H9 (cell line): ENCODE results near the gene MEGF10. TPM values are rescaled to one million over a fixed set of nuclear protein-coding genes. Genes with fewer than 3 reads are reported as not detected.

Experiments used
- DNase-seq: peaks from one replicate; pipeline ENCODE4 v3.0.0-alpha.2; 2017
- H2AFZ ChIP-seq: one replicate; pipeline ENCODE4 v1.6.1; 2013; ENCODE audit warnings: mild to moderate bottlenecking, low read length, control low read depth, moderate library complexity
- H2AK5ac ChIP-seq: 2 replicates; pipeline ENCODE4 v1.6.1; 2013; ENCODE audit warnings: low read length, control low read depth, mixed read lengths; ENCODE audit not compliant: insufficient read length
- H2BK120ac ChIP-seq: one replicate; pipeline ENCODE4 v1.6.1; 2013; ENCODE audit warnings: low read depth, mild to moderate bottlenecking, low read length, control low read depth, inconsistent platforms; ENCODE audit not compliant: poor library complexity, severe bottlenecking
- H2BK12ac ChIP-seq: 2 replicates; pipeline ENCODE4 v1.6.1; 2013; ENCODE audit warnings: low read length, control low read depth, mixed read lengths, low read depth; ENCODE audit not compliant: insufficient read length
- H2BK15ac ChIP-seq: 2 replicates; pipeline ENCODE4 v1.6.1; 2013; ENCODE audit warnings: low read depth, low read length, control low read depth
- H2BK20ac ChIP-seq: one replicate; pipeline ENCODE4 v1.6.1; 2013; ENCODE audit warnings: low read depth, mild to moderate bottlenecking, low read length, control low read depth, inconsistent platforms; ENCODE audit not compliant: poor library complexity, severe bottlenecking
- H2BK5ac ChIP-seq: 2 replicates; pipeline ENCODE4 v1.6.1; 2013; ENCODE audit warnings: low read length, control low read depth, mixed read lengths; ENCODE audit not compliant: insufficient read length
- H3K14ac ChIP-seq: 2 replicates; pipeline ENCODE4 v1.6.1; 2013; ENCODE audit warnings: low read length, control low read depth; ENCODE audit not compliant: insufficient read depth
- H3K18ac ChIP-seq: 2 replicates; pipeline ENCODE4 v1.6.1; 2013; ENCODE audit warnings: low read depth, mild to moderate bottlenecking, mixed read lengths, low read length, control low read depth; ENCODE audit not compliant: insufficient read length
- H3K23ac ChIP-seq: 2 replicates; pipeline ENCODE4 v1.6.1; 2013; ENCODE audit warnings: low read length, control low read depth, mixed read lengths, low read depth; ENCODE audit not compliant: insufficient read length
- H3K23me2 ChIP-seq: 2 replicates; pipeline ENCODE4 v1.6.1; 2013; ENCODE audit warnings: low read depth, mild to moderate bottlenecking, mixed read lengths, low read length, control low read depth; ENCODE audit not compliant: insufficient read length, poor library complexity, severe bottlenecking
- H3K27ac ChIP-seq: 2 replicates; pipeline ENCODE4 v1.5.1; 2013; ENCODE audit warnings: low read length, control low read depth, mixed read lengths, low read depth; ENCODE audit not compliant: insufficient read length
- H3K27me3 ChIP-seq: 2 replicates; pipeline ENCODE4 v1.6.1; 2013; ENCODE audit warnings: low read length, control low read depth, inconsistent platforms; ENCODE audit not compliant: insufficient read depth
- H3K4ac ChIP-seq: 2 replicates; pipeline ENCODE4 v1.6.1; 2013; ENCODE audit warnings: low read depth, mild to moderate bottlenecking, control low read depth, inconsistent platforms, low read length, moderate library complexity
- H3K4me1 ChIP-seq: 2 replicates; pipeline ENCODE4 v1.6.1; 2013; ENCODE audit warnings: low read length, control low read depth, inconsistent platforms; ENCODE audit not compliant: insufficient read depth
- H3K4me2 ChIP-seq: 2 replicates; pipeline ENCODE4 v1.6.1; 2013; ENCODE audit warnings: low read length, control low read depth, mixed read lengths; ENCODE audit not compliant: insufficient read length, insufficient read depth
- H3K56ac ChIP-seq: 2 replicates; pipeline ENCODE4 v1.6.1; 2013; ENCODE audit warnings: low read depth, mild to moderate bottlenecking, mixed read lengths, low read length, control low read depth; ENCODE audit not compliant: insufficient read length
- H3K79me1 ChIP-seq: 2 replicates; pipeline ENCODE4 v1.6.1; 2013; ENCODE audit warnings: low read depth, mild to moderate bottlenecking, moderate library complexity, low read length, control low read depth, inconsistent platforms; ENCODE audit not compliant: insufficient read depth, poor library complexity, severe bottlenecking
- H3K79me2 ChIP-seq: 2 replicates; pipeline ENCODE4 v1.6.1; 2013; ENCODE audit warnings: low read length, control low read depth, inconsistent platforms; ENCODE audit not compliant: insufficient read depth
- H3K9ac ChIP-seq: 2 replicates; pipeline ENCODE4 v1.6.1; 2013; ENCODE audit warnings: low read length, control low read depth, mixed read lengths; ENCODE audit not compliant: insufficient read length; ENCODE audit errors: extremely low read depth
- H3K9me3 ChIP-seq: one replicate; pipeline ENCODE4 v1.6.1; 2013; ENCODE audit warnings: low read depth, low read length, inconsistent platforms; ENCODE audit not compliant: control insufficient read depth
- H3T11ph ChIP-seq: one replicate; pipeline ENCODE4 v1.6.1; 2013; ENCODE audit warnings: mild to moderate bottlenecking, low read length, control low read depth, inconsistent platforms
- H4K20me1 ChIP-seq: one replicate; pipeline ENCODE4 v1.6.1; 2013; ENCODE audit not compliant: control insufficient read depth, insufficient read length, insufficient read depth
- H4K5ac ChIP-seq: 2 replicates; pipeline ENCODE4 v1.6.1; 2013; ENCODE audit warnings: low read depth, mild to moderate bottlenecking, mixed read lengths, low read length, control low read depth; ENCODE audit not compliant: insufficient read length
- H4K8ac ChIP-seq: replicated peaks from 2 replicates; pipeline ENCODE4 v1.6.1; 2013; ENCODE audit warnings: low read length, control low read depth, mixed read lengths, low read depth; ENCODE audit not compliant: insufficient read length
- H4K91ac ChIP-seq: 2 replicates; pipeline ENCODE4 v1.6.1; 2013; ENCODE audit warnings: low read depth, mild to moderate bottlenecking, moderate library complexity, mixed read lengths, low read length, control low read depth; ENCODE audit not compliant: insufficient read length
- H3K27ac Mint-ChIP-seq, 3 experiments: 2 replicates in 2 of 3; 3 replicates in 1 of 3; pipeline ENCODE4 v1.8.0; 2020 to 2021; ENCODE audit warnings: mixed read lengths in 3 of 3, mild to moderate bottlenecking in 1 of 3, moderate library complexity in 1 of 3
- H3K27me3 Mint-ChIP-seq: 2 replicates; pipeline ENCODE4 v1.8.0; 2021; ENCODE audit warnings: low read depth, mild to moderate bottlenecking, moderate library complexity, mixed read lengths
- H3K36me3 Mint-ChIP-seq, 3 experiments: 2 replicates in 2 of 3; 3 replicates in 1 of 3; pipeline ENCODE4 v1.8.0; 2020 to 2021; ENCODE audit warnings: low read depth in 3 of 3, mixed read lengths in 3 of 3; ENCODE audit not compliant: insufficient read depth in 1 of 3
- H3K4me1 Mint-ChIP-seq, 2 experiments: 2 replicates each; pipeline ENCODE4 v1.8.0; 2020; ENCODE audit warnings: mixed read lengths in 2 of 2
- H3K4me3 Mint-ChIP-seq, 2 experiments: 2 replicates in 1 of 2; 3 replicates in 1 of 2; pipeline ENCODE4 v1.8.0; 2020 to 2021; ENCODE audit warnings: mild to moderate bottlenecking in 2 of 2, mixed read lengths in 2 of 2, moderate library complexity in 1 of 2
- H3K9me3 Mint-ChIP-seq, 2 experiments: 2 replicates in 1 of 2; 3 replicates in 1 of 2; pipeline ENCODE4 v1.8.0; 2020; ENCODE audit warnings: mild to moderate bottlenecking in 2 of 2, mixed read lengths in 2 of 2, moderate library complexity in 1 of 2
- CTCF ChIP-seq: fragments of 200-600 bp; sonication (generic); conservative IDR thresholded peaks from 3 replicates; pipeline ENCODE4 v1.8.0; 2021; ENCODE audit warnings: antibody characterized with exemption, mild to moderate bottlenecking
- WGBS: extraction: QIAGEN DNeasy Blood & Tissue Kit; methylation state at CpG from one replicate; pipeline ENCODE4 v1.1.7; 2013; ENCODE audit warnings: missing lambda C conversion rate, low lambda C conversion rate, mixed read lengths; ENCODE audit not compliant: insufficient read length; ENCODE audit errors: extremely low coverage; 5-methylcytosine and 5-hydroxymethylcytosine counted together
- total RNA-seq: library from RNA; stranded (reverse); gene quantifications from 2 replicates; pipeline ENCODE4 v1.2.1, GENCODE V29; 2021

Gene MEGF10
- total RNA-seq, 1 experiment from 2014 or later, result 36.5 TPM

GRCh38 chr5:127421471-127421870, 130.9 kb downstream of the MEGF10 start:
- Mint-ChIP-seq H3K36me3 (peaks cover 9 to 34% (median 27%) of the 10 kb centered on the region in 3 experiments), H3K27ac (no peak overlapping the region), H3K27me3 (no peaks in the 10 kb centered on the region), H3K4me3 (no peak overlapping the region), H3K9me3 (no peaks in the 10 kb centered on the region), H3K4me1 (peaks cover 0 to 5% of the 10 kb centered on the region in 2 experiments; a peak in 1 of 4 replicates)
- no peak overlapping the region for H3K56ac ChIP-seq
- H2AK5ac ChIP-seq, result no peak overlapping the region
- no peak overlapping the region for H3K27ac ChIP-seq
- H2BK20ac ChIP-seq, result no peak overlapping the region
- H3K4ac ChIP-seq, result no peak overlapping the region
- no peak overlapping the region for H3K4me2 ChIP-seq
- H3K23ac ChIP-seq, result no peak overlapping the region
- H4K8ac ChIP-seq, result no peak overlapping the region
- no peaks in the 10 kb centered on the region for H3K79me1 ChIP-seq
- no peak overlapping the region for H2BK15ac ChIP-seq
- H3K4me1 ChIP-seq, result no peaks in the 10 kb centered on the region
- TF ChIP-seq CTCF, result no peak
- no peak overlapping the region for H3K18ac ChIP-seq
- H3K79me2 ChIP-seq, result no peaks in the 10 kb centered on the region
- H2BK120ac ChIP-seq, result no peak overlapping the region
- H3T11ph ChIP-seq, result no peak overlapping the region
- H3K14ac ChIP-seq, result no peak overlapping the region
- no peak overlapping the region for H3K9ac ChIP-seq
- no peak overlapping the region for H4K5ac ChIP-seq
- H3K9me3 ChIP-seq, result no peaks in the 10 kb centered on the region
- H4K91ac ChIP-seq, result no peak overlapping the region
- no peaks in the 10 kb centered on the region for H3K27me3 ChIP-seq
- no peaks in the 10 kb centered on the region for H4K20me1 ChIP-seq
- no peaks in the 10 kb centered on the region for H3K23me2 ChIP-seq
- WGBS, result no CpG with 5 or more reads among the region's 2 CpGs
- H2AFZ ChIP-seq, result no peak overlapping the region
- H2BK12ac ChIP-seq, result no peak overlapping the region
- no peak for DNase-seq
- no peak overlapping the region for H2BK5ac ChIP-seq
